GM19395 (cell line): ENCODE measurements around the gene KCTD6.

Experiments used
- ATAC-seq: cut with Tn5 transposase; IDR thresholded peaks from one replicate; pipeline ENCODE4 v1.9.1; 2021; ENCODE audit warnings: mild to moderate bottlenecking, moderate library complexity; ENCODE audit not compliant: unreplicated experiment

The KCTD6 gene

GRCh38 chr3:58551636-58552180, 59.8 kb downstream of the KCTD6 start:
- ATAC-seq: no peak
